IPS DF 19.7 (cell line): Measurements from ENCODE around the gene TRMT61A.
"Not testable (repeated sequence)": the region's sequence is repeated elsewhere in the genome, so short reads cannot be mapped to it uniquely, and the experiment has no call there.

ENCODE experiments used
- DNase-seq: peaks from one replicate; pipeline ENCODE4 v3.0.0-alpha.2; 2013; ENCODE audit warnings: low read depth, low spot score

Gene TRMT61A

DNA sequence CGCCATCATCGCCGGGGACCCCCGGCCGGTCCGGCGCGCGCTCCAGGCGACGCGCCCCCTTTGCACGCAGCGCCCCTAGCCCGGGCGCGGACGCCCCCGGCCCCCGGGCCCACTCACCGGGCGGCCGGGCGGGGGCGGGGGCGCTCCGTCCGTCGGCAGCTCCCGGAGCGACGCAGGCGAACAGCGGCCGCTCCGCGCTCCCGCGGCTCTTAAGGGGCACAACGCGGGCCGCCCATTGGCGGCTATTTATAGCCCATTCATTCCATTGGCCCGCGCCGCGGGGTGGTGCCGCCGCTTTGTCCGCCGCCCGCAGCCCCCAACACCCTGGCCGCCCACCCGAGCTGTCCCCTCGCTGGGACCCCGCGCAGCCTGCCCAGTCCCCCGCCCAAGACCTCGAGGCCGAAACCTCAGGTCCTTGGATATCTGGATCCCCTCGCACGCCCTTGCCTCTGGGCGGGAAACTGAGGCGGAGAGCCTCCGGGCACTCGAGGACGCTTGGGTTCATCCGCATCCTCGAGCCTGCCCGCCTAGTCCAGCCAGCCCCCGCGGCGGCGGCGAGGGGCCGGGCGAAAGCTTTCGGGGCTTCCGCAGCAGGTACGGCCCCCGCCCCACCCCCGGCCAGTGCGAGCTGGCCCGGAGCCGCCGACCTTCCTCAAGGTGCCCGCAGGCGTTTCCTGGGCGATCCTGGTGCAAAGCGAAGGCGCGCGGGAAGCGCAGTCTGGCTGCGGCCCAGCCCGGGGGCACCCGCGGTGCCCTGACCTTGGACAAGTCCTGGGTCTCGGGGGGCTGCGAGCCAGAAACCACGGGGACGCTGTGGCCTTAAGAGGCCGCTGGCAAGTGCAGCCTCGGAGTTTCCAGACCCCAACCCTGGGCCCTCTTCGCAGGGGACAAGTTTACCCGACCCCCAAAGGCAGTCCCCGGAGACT lies 6.1 kb upstream of the TRMT61A start, which contains the start of gene CKB:
Gene CKB, minus strand, starts transcription at position 182 of the 926 bp plus-strand sequence. CDS start 337 bp downstream, outside the sequence.
- DNase-seq, result no peak

GRCh38 chr14:103523575-103523954 lies 5.4 kb upstream of the TRMT61A start:
- no peak for DNase-seq

- no peak for DNase-seq
Observed at GRCh38 chr14:103524002-103524935, 4.7 kb upstream of the TRMT61A start.

- not testable (repeated sequence) for DNase-seq
Observed at GRCh38 chr14:103525430-103526246, 3.4 kb upstream of the TRMT61A start.

DNA sequence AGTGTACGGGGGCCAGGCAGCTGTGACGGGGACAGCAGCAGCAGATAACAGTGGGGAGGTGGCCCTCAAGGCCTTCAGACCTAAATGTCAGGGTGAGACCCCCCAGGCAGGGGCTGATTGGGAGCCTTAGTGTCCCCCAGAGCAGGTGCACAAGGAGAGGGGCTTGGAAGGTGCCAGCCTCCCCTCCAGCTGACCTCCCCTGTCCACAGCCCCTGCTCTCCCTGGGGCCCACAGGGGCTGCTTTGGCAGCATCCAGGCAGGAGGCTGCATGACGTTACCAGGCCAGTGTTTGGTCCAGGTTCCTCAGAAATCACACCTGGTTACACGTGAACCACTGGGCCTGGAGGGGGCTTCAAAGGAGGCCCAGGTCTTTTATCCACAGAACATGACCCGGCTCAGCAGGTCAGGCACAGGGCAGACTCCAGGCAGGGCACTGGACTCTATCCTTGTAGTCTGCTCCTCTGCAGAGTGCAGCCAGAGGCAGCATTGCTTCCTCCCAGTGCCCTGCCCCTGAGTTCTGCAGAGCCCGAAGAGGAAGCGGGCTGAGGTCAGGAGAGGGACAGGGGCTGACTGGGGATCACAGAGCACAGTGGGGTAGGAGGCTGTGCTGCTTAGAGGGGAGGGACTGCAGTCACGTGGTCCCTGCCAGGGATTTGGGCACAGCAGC lies 2.6 kb upstream of the TRMT61A start:
- DNase-seq, result no peak

DNA sequence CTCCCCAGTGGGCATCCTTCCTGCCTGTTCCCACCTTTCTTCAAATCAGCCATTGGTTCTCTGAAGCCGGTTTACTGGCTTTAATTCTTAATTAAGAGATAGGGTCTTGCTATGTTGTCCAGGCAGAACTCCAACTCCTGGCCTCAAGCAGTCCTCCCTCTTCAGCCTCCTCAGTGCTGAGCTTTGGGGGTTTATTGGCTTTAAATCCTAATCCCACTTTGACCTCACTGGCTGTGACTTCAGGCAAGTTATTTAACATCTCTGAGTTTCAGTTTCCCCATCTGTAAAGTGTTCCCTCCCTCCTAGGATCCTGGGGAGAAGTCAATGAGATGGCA lies 2.1 kb upstream of the TRMT61A start:
- DNase-seq, result no peak

GRCh38 chr14:103527408-103528145 lies 1.4 kb upstream of the TRMT61A start:
- no peak for DNase-seq

DNA sequence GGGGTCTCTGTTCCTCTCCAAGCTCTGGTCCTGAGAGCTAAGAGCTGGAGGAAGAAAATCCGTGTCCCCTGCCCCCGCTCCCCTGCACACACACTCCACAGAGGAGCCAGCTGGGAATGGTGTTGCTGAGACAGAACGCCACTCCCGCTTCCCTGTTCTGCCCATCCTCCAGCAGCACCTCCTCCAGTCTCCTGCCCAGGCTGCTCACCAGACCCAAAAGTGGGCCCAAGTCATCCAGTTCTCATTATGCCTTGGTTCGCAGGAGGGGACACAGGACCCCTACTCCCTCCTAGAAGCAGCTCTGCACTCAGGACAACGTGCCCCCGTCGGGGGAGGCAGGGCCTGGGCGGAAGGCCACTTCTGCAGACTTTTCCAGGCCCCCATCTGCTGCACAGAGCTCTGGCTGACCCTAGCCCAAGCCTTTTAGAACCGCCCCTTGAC lies 830 bp upstream of the TRMT61A start:
- DNase-seq, result no peak

DNA sequence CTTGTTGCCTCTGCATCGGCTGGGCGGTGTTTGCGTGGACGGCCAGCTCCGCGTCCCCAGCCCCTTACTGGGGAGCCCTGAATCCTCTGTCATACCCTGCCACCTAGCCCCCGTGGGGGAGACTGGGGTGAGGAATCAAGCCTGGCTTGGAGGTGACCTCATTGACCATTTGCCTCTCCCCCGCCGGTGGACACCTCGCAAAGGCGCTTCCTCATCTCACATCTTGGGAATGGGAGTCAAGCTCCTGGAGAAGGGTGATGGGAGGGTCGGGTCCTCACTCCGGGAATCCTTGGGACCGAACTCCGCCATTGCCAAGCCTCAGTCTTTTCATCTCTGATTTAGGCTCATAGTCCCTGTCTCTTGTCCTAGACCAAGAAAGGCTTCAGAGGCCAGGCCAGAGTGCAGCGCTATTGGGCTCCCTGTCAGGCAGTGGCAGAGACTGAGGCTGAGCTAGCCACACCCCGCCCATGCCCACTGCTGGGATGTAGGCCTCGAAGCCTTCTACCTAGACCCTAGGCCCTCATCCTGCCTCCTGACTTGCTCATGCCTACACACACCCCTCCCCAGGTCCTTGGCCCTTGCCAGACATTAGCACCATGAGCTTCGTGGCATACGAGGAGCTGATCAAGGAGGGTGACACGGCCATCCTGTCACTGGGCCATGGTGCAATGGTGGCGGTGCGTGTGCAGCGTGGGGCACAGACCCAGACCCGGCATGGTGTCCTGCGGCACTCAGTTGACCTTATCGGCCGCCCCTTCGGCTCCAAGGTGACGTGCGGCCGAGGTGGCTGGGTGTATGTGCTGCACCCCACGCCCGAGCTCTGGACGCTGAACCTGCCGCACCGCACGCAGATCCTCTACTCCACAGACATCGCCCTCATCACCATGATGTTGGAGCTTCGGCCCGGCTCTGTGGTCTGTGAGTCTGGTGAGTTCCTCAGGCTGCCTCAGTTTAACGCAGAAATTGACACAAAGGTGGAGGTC lies 678 bp downstream of the TRMT61A start:
- DNase-seq, result no peak

- no peak for DNase-seq
Observed at GRCh38 chr14:103530390-103530789, 1.4 kb downstream of the TRMT61A start.

- DNase-seq, result no peak
Observed at GRCh38 chr14:103530831-103531230, 1.8 kb downstream of the TRMT61A start.

- DNase-seq, result no peak
Observed at GRCh38 chr14:103531421-103532215, 2.6 kb downstream of the TRMT61A start.

DNA sequence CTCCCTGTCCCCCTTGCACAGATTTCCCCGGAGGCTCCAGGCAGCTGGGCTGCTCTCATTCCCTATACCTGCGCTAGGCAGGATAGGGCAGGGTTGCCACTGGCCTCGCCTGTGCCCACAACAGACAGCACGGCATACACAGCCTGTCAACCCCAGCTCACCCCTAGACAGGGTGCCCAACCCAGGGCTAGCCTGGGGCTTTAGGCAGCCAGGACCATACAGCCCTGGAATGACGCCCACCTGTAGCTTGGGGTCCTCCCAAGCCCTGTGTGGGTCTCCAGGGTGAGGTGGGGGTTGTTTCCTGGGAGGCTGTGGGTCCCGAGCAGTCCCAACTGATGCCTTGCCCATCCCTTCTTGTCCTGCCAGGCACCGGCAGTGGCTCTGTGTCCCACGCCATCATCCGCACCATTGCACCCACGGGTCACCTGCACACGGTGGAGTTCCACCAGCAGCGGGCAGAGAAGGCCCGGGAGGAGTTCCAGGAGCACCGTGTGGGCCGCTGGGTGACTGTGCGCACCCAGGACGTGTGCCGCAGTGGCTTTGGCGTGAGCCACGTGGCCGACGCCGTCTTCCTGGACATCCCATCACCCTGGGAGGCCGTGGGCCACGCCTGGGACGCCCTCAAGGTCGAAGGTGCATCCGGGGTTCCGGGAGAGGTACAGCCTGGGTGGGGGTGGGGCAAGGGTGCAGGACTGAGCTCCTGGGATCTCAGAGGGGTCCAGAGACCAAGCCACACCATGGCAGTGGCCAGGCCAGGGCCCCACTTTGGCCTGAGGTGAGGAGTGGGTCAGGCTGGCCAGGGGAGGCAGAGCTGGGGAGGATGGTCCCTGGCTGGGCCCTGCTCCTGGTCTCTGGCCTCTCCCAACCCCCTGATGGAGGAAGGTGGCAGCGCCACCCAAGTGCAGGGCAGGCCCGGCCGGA lies 3.5 kb downstream of the TRMT61A start:
- DNase-seq, result no peak

DNA sequence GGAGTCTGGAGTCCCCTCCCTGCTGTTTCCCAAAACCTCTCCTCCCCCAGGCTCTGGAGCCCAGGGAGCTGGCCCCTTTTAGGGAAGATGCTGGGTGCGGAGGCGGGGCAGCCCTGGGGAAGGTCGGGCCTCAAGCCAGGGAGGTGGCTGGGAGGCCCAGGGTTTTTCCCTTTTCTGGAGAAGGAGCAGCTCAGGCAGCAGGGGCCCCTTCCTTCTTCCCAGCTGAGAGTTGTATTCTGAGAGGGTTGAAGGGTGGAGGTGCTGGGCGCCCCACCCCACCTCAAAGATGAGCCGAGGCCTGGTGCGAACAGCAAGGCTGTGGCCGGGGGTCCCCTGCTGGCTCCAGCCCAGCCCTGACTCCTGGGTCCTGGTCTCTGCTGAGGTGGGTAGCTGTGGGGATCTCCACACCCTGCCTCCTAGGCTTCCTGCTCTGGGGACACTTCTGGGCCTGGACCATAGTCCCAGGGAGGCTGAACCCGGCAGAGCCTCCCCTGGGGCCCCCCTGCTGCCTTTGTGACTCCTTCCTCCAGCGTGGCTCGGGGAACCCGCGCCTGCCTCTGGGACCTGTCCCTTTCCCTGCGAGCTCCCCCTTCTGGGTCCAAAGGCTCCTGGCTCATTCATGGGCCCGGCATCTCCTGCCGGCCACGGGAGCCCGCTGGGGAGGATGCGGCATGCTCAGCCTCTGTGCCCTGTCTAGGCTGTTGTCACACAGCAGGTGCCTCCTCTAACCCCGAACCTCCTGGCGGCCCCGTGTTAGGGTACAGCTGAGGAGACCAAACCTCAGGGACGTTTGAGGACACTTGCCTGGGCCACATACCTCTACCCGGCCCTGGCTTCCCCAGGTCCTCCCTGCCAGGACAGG lies 4.4 kb downstream of the TRMT61A start:
- DNase-seq, result no peak

- DNase-seq, result no peak
Observed at GRCh38 chr14:103533999-103534575, 5.1 kb downstream of the TRMT61A start.

DNA sequence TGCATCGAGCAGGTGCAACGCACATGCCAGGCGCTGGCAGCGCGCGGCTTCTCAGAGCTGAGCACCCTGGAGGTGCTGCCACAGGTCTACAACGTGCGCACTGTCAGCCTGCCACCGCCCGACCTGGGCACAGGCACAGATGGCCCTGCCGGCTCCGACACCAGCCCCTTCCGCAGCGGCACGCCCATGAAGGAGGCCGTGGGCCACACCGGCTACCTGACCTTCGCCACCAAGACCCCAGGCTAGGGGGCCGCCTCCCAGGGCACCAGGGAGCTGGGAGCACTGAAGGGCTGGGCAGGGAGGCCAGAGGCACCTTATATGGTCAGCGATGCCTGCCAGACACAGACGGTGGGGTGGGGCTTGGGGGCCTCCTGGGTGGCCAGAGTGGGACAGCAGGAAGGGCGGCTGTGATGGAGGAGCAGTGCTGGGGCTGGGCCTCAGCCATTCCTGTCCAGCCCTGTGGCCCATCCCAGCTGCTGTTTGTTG lies 5.6 kb downstream of the TRMT61A start:
- no peak for DNase-seq
